PC-9 (cell line): ENCODE measurements around the gene VTN. TPM values are rescaled to one million over a fixed set of nuclear protein-coding genes. Genes with fewer than 3 reads are reported as not detected.

Experiments used
- BruUV-seq: library from RNA; stranded (reverse); fragments of 400-500 nt; replicated peaks from 2 replicates; lab custom pipeline; 2021; lab: Mats Ljungman, UMichigan
- CTCF ChIA-PET: fragments of 300-600 bp; sonication (Branson Sonifier 250); formaldehyde crosslinking; loops from one replicate; lab custom pipeline; 2022; ENCODE audit warnings: antibody characterized with exemption; lab: Charles Lee
- POLR2A ChIA-PET: fragments of 300-600 bp; sonication (Branson Sonifier 250); formaldehyde crosslinking; loops from one replicate; lab custom pipeline; 2022; ENCODE audit warnings: antibody characterized with exemption; ENCODE audit not compliant: unreplicated experiment; lab: Charles Lee
- DNase-seq, 2 experiments: peaks; one replicate each; pipeline versions ENCODE4 v3.0.0 to v3.0.0-alpha.2; 2015 to 2022; ENCODE audit warnings: mixed read lengths in 1 of 2
- H2AFZ ChIP-seq: fragments of 200-600 bp; sonication (generic); 2 replicates; pipeline ENCODE4 v1.8.1; 2017; ENCODE audit warnings: antibody characterized with exemption
- H3F3A ChIP-seq: fragments of 200-600 bp; sonication (generic); 2 replicates; pipeline ENCODE4 v1.8.1; 2017; ENCODE audit warnings: antibody characterized with exemption, mild to moderate bottlenecking, low read depth; ENCODE audit not compliant: insufficient read depth
- H3K27ac ChIP-seq: fragments of 200-600 bp; sonication (generic); 2 replicates; pipeline ENCODE4 v1.6.1; 2016; ENCODE audit warnings: mixed run types
- H3K27me3 ChIP-seq: fragments of 200-600 bp; sonication (generic); 2 replicates; pipeline ENCODE4 v1.6.1; 2016; ENCODE audit warnings: low read depth, mixed run types; ENCODE audit not compliant: insufficient read depth
- H3K36me3 ChIP-seq: fragments of 200-600 bp; sonication (generic); 2 replicates; pipeline ENCODE4 v1.6.1; 2016; ENCODE audit warnings: low read depth, mixed run types
- H3K4me1 ChIP-seq: fragments of 200-600 bp; sonication (generic); replicated peaks from 2 replicates; pipeline ENCODE4 v1.6.1; 2016; ENCODE audit warnings: mixed run types; ENCODE audit not compliant: insufficient read depth
- H3K4me2 ChIP-seq: fragments of 200-600 bp; sonication (generic); 2 replicates; pipeline ENCODE4 v1.6.1; 2017; ENCODE audit warnings: mixed run types
- H3K4me3 ChIP-seq: fragments of 200-600 bp; sonication (generic); 2 replicates; pipeline ENCODE4 v1.6.1; 2016; ENCODE audit warnings: mixed run types
- H3K79me2 ChIP-seq: fragments of 200-600 bp; sonication (generic); 2 replicates; pipeline ENCODE4 v1.6.1; 2017; ENCODE audit warnings: low read depth, mixed run types
- H3K9me2 ChIP-seq: fragments of 200-600 bp; sonication (generic); 2 replicates; pipeline ENCODE4 v1.8.1; 2017; ENCODE audit warnings: mild to moderate bottlenecking; ENCODE audit not compliant: insufficient read depth
- H3K9me3 ChIP-seq: fragments of 200-600 bp; sonication (generic); 2 replicates; pipeline ENCODE4 v1.8.1; 2016; ENCODE audit warnings: low read depth; ENCODE audit not compliant: insufficient read depth
- H4K20me1 ChIP-seq: fragments of 200-600 bp; sonication (generic); 2 replicates; pipeline ENCODE4 v1.8.1; 2017; ENCODE audit not compliant: insufficient read depth
- CTCF ChIP-seq: fragments of 200-600 bp; sonication (generic); conservative IDR thresholded peaks from 2 replicates; pipeline ENCODE4 v1.6.1; 2017; ENCODE audit warnings: mixed run types, antibody characterized with exemption, mild to moderate bottlenecking, moderate library complexity
- EZH2 ChIP-seq: fragments of 200-600 bp; sonication (generic); IDR thresholded peaks from 2 replicates; pipeline ENCODE4 v1.8.0; 2017; ENCODE audit warnings: antibody characterized with exemption, low read depth
- intact Hi-C: fragments of 100-400 bp; cut with micrococcal nuclease; formaldehyde crosslinking; loops from one replicate; pipeline ENCODE4 v1.10.0; 2022; ENCODE audit not compliant: unreplicated experiment
- total RNA-seq: library from RNA; stranded (reverse); gene quantifications from 2 replicates; pipeline ENCODE4 v1.2.3, GENCODE V29; 2021

The VTN gene
- total RNA-seq, 1 experiment from 2014 or later = not detected

- peak in 1 of 2 experiments; percentile 20 for DNase-seq
- H3K4me3 ChIP-seq = no peak overlapping the region
- POLR2A ChIA-PET = no interaction called here
- 0 out of 2 replicates have a peak, but pooled peaks cover 12% of the 10 kb centered on the region for H3K36me3 ChIP-seq
- no peaks in the 10 kb centered on the region for H3K27me3 ChIP-seq
- peaks cover 11% of the 10 kb centered on the region for H3K4me1 ChIP-seq
- peaks cover 10% of the 10 kb centered on the region; the same call in 1 of the 2 replicates for H3K79me2 ChIP-seq
- H3K9me3 ChIP-seq = no peaks in the 10 kb centered on the region
- H4K20me1 ChIP-seq = no peaks in the 10 kb centered on the region
- no peaks in the 10 kb centered on the region for H3K9me2 ChIP-seq
- H2AFZ ChIP-seq = no peak overlapping the region
- H3K27ac ChIP-seq = no peak overlapping the region
- CTCF ChIA-PET = no interaction called here
- no peak for TF ChIP-seq CTCF
- TF ChIP-seq EZH2 = no peak
- H3K4me2 ChIP-seq = no peak overlapping the region
- intact Hi-C loops = no loop called here
- BruUV-seq = no TSS peak
- H3F3A ChIP-seq = peaks cover 6% of the 10 kb centered on the region; the same call in 1 of the 2 replicates
These were observed 33.9 kb upstream of the VTN start for GRCh38 chr17:28404007-28404406.

- H2AFZ ChIP-seq = no peak overlapping the region
- H3K4me3 ChIP-seq = no peak overlapping the region
- no peak overlapping the region for H3K27ac ChIP-seq
- BruUV-seq = no TSS peak
- peaks cover 10% of the 10 kb centered on the region; the same call in 1 of the 2 replicates for H3K79me2 ChIP-seq
- DNase-seq = no peak
- no peaks in the 10 kb centered on the region for H3K27me3 ChIP-seq
- intact Hi-C loops = no loop called here
- H3K9me3 ChIP-seq = no peaks in the 10 kb centered on the region
- POLR2A ChIA-PET = no interaction called here
- H3K4me1 ChIP-seq = peaks cover 11% of the 10 kb centered on the region
- CTCF ChIA-PET = no interaction called here
- no peak overlapping the region for H3K4me2 ChIP-seq
- H3K36me3 ChIP-seq = 0 out of 2 replicates have a peak, but pooled peaks cover 12% of the 10 kb centered on the region
- TF ChIP-seq EZH2 (no peak), CTCF (no peak)
- H3F3A ChIP-seq = peaks cover 6% of the 10 kb centered on the region; the same call in 1 of the 2 replicates
- no peaks in the 10 kb centered on the region for H4K20me1 ChIP-seq
- no peaks in the 10 kb centered on the region for H3K9me2 ChIP-seq
These were observed 32.7 kb upstream of the VTN start for GRCh38 chr17:28402844-28403243.

GRCh38 chr17:28402224-28402630 lies 32.1 kb upstream of the VTN start:
- no peak overlapping the region for H3K4me3 ChIP-seq
- no peak for TF ChIP-seq CTCF
- TF ChIP-seq EZH2 = no peak
- peaks cover 10% of the 10 kb centered on the region; the same call in 1 of the 2 replicates for H3K79me2 ChIP-seq
- H4K20me1 ChIP-seq = no peaks in the 10 kb centered on the region
- CTCF ChIA-PET = no interaction called here
- DNase-seq = peak in 1 of 2 experiments; percentile 10
- POLR2A ChIA-PET = no interaction called here
- H3K4me1 ChIP-seq = peaks cover 11% of the 10 kb centered on the region
- H3K9me2 ChIP-seq = no peaks in the 10 kb centered on the region
- no peaks in the 10 kb centered on the region for H3K9me3 ChIP-seq
- BruUV-seq = no TSS peak
- H3K27me3 ChIP-seq = no peaks in the 10 kb centered on the region
- peaks cover 7% of the 10 kb centered on the region; the same call in 1 of the 2 replicates for H3F3A ChIP-seq
- intact Hi-C loops = no loop called here
- H3K4me2 ChIP-seq = no peak overlapping the region
- 0 out of 2 replicates have a peak, but pooled peaks cover 12% of the 10 kb centered on the region for H3K36me3 ChIP-seq
- H2AFZ ChIP-seq = no peak overlapping the region
- H3K27ac ChIP-seq = no peak overlapping the region
